Spleen (tissue), 7 donors: ENCODE results near the gene PRR11.

Experiments
- POLR2A ChIP-seq, 3 donors: fragments of 450-650 bp; IDR thresholded peaks; one replicate each; pipeline ENCODE4 v1.5.1; 2017; ENCODE audit warnings: antibody characterized with exemption in 3 of 3, mild to moderate bottlenecking in 1 of 3
- POLR2AphosphoS5 ChIP-seq, 3 donors: sonication (generic); formaldehyde crosslinking; IDR thresholded peaks; one replicate each; pipeline ENCODE4 v1.5.1; 2017; ENCODE audit warnings: antibody characterized with exemption in 3 of 3
- TF ChIP-seq, protein P1 (sequence below), 11 experiments: fragments of 200-600 bp in 7 of 11; fragments of 450-650 bp in 4 of 11; sonication (generic) in 4 of 11; IDR thresholded peaks in 8 of 11; conservative IDR thresholded peaks in 3 of 11; 1 replicate in 7 of 11; 2 replicates in 4 of 11; pipeline versions ENCODE4 v1.4.0 to v1.8.0; 2016 to 2021; ENCODE audit warnings: antibody characterized with exemption in 11 of 11, inconsistent platforms in 4 of 11, mild to moderate bottlenecking in 1 of 11
- donor health status: DM: no; HTN: no; CAD: no; lungs with moderate emphysema.
- donor health status: DM: no; HTN: no; CAD: no.
- donor health status: DM: no; HTN: no; CAD: no.

DNA sequence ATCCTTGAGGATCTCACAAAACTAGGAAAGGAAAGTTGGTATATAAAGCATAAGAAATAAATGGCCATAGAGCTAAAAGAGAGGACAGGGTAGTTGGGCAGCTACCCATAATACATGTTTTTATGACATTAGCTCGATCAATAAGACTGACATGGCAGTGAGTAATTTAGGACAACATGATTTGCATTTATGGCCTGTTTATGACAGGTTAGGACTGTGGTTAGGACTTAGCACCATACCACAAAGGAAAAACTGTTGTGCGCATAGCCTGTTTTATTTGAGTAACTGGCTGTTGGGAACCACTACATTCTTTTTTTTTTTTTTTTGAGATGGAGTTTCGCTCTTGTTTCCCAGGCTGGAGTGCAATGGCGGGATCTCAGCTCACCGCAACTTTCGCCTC lies 30.9 kb upstream of the PRR11 start:
- TF ChIP-seq POLR2A (IDR thresholded peaks at IDR 0.05) (no peak), POLR2AphosphoS5 (IDR thresholded peaks at IDR 0.05) (no peak)
- TF ChIP-seq, protein P1, sequence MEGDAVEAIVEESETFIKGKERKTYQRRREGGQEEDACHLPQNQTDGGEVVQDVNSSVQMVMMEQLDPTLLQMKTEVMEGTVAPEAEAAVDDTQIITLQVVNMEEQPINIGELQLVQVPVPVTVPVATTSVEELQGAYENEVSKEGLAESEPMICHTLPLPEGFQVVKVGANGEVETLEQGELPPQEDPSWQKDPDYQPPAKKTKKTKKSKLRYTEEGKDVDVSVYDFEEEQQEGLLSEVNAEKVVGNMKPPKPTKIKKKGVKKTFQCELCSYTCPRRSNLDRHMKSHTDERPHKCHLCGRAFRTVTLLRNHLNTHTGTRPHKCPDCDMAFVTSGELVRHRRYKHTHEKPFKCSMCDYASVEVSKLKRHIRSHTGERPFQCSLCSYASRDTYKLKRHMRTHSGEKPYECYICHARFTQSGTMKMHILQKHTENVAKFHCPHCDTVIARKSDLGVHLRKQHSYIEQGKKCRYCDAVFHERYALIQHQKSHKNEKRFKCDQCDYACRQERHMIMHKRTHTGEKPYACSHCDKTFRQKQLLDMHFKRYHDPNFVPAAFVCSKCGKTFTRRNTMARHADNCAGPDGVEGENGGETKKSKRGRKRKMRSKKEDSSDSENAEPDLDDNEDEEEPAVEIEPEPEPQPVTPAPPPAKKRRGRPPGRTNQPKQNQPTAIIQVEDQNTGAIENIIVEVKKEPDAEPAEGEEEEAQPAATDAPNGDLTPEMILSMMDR (IDR thresholded peaks at IDR 0.05 in 8 of 11, conservative IDR thresholded peaks at IDR 0.05 in 3 of 11) = no peak
